Measurements from ENCODE around the gene PRUNE2.
A peak's percentile ranks its signal among the peaks of the same experiment; 100 is the strongest.

PRUNE2 gene

DNA sequence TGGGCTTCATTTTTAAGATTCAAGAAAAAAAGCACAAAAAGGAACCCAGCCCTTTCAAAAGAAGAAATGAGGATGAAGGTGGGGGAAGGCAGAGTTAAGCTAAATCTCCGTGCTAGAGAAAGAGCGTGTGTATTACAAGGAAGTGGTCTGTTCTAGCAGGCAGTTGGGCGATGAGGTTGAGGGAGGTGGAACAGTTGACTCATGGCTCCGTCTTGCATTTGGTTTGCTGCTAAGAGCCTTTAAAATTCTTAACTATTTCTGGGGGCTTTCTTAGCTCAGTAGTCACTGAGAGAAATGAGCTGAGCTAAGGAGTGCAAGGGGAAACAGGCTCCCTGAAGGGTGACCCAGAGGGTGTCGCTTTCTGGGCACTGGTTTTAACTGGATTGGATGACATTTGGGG is 329.6 kb downstream of the PRUNE2 start:
- peaks cover 10% of the 10 kb centered on the region for H3K27me3 Mint-ChIP-seq
- ATAC-seq (replicated peaks; ENCODE audit: extremely low read depth, poor library complexity, severe bottlenecking) = peak; percentile 86
- H3K9me3 Mint-ChIP-seq = no peaks in the 10 kb centered on the region
- peaks cover 7% of the 10 kb centered on the region for H3K36me3 Mint-ChIP-seq (ENCODE audit: insufficient read depth)
- peak in 1 of 2 donors; percentile 61 for DNase-seq (ENCODE audit: low spot score in 2 of 2)
- peaks cover 28% of the 10 kb centered on the region for H3K4me1 Mint-ChIP-seq
- peak overlapping the region; percentile 19 for H3K4me3 Mint-ChIP-seq
- peak overlapping the region; percentile 78 for H3K27ac Mint-ChIP-seq (ENCODE audit: low read depth)

DNA sequence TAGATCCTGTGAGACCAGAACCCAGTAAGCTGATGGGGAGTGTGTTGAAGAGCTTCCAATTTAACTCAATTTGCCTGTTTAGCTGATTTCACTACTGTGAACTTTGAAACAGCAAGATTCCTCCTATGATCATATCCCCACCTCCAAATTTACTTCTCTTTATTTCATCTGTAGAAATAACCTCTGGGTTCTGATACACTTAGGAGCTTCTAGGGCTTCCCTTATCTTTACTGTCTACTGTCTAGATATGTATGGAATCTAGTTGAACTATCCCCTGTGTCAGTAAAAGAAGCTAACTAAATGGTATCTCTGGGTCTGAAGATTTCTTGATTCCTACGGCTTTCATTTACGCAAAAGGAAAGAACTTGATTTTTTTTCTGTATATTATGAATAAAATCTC is 330.2 kb downstream of the PRUNE2 start:
- Mint-ChIP-seq H3K4me1 (peaks cover 28% of the 10 kb centered on the region), H3K27me3 (peaks cover 10% of the 10 kb centered on the region), H3K4me3 (no peak overlapping the region), H3K9me3 (peaks cover under 1% of the 10 kb centered on the region), H3K36me3 (ENCODE audit: insufficient read depth) (peaks cover 7% of the 10 kb centered on the region), H3K27ac (ENCODE audit: low read depth) (no peak overlapping the region)
- DNase-seq (ENCODE audit: low spot score in 2 of 2) (no peak), ATAC-seq (replicated peaks; ENCODE audit: extremely low read depth, poor library complexity, severe bottlenecking) (no peak)

- H3K36me3 Mint-ChIP-seq (ENCODE audit: insufficient read depth) = peaks cover 7% of the 10 kb centered on the region
- H3K4me3 Mint-ChIP-seq = no peak overlapping the region
- H3K27me3 Mint-ChIP-seq = peaks cover 10% of the 10 kb centered on the region
- peaks cover 6% of the 10 kb centered on the region for H3K9me3 Mint-ChIP-seq
- ATAC-seq (replicated peaks; ENCODE audit: extremely low read depth, poor library complexity, severe bottlenecking) = no peak
- H3K27ac Mint-ChIP-seq (ENCODE audit: low read depth) = no peak overlapping the region
- DNase-seq (ENCODE audit: low spot score in 2 of 2) = no peak
- peaks cover 43% of the 10 kb centered on the region for H3K4me1 Mint-ChIP-seq
These were observed 331.8 kb downstream of the PRUNE2 start for GRCh38 chr9:76573905-76574760.

GRCh38 chr9:76573408-76573807 is 332.5 kb downstream of the PRUNE2 start:
- Mint-ChIP-seq H3K4me3 (no peak overlapping the region), H3K27ac (ENCODE audit: low read depth) (no peak overlapping the region), H3K9me3 (peaks cover 6% of the 10 kb centered on the region), H3K4me1 (peaks cover 43% of the 10 kb centered on the region), H3K36me3 (ENCODE audit: insufficient read depth) (peaks cover 7% of the 10 kb centered on the region), H3K27me3 (peaks cover 10% of the 10 kb centered on the region)
- DNase-seq (ENCODE audit: low spot score in 2 of 2) (no peak), ATAC-seq (replicated peaks; ENCODE audit: extremely low read depth, poor library complexity, severe bottlenecking) (no peak)

GRCh38 chr9:76572151-76572550 is 333.8 kb downstream of the PRUNE2 start:
- ATAC-seq (replicated peaks; ENCODE audit: extremely low read depth, poor library complexity, severe bottlenecking) (no peak), DNase-seq (ENCODE audit: low spot score in 2 of 2) (no peak)
- H3K27ac Mint-ChIP-seq (ENCODE audit: low read depth) = no peak overlapping the region
- peak overlapping the region; percentile 52 for H3K4me3 Mint-ChIP-seq
- H3K27me3 Mint-ChIP-seq = peaks cover 10% of the 10 kb centered on the region
- peaks cover 4% of the 10 kb centered on the region for H3K36me3 Mint-ChIP-seq (ENCODE audit: insufficient read depth)
- H3K9me3 Mint-ChIP-seq = peaks cover 6% of the 10 kb centered on the region
- peaks cover 37% of the 10 kb centered on the region for H3K4me1 Mint-ChIP-seq

DNA sequence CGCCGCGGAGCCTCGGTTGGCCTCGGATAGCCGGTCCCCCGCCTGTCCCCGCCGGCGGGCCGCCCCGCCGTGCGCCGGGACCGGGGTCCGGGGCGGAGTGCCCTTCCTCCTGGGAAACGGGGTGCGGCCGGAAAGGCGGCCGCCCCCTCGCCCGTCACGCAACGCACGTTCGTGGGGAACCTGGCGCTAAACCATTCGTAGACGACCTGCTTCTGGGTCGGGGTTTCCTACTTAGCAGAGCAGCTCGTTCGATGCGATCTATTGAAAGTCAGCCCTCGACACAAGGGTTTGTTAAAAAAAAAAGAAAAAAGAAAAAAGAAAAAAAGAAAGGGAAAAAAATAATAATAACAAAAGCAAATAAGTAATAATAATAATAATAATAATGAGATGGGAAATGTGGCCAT is 334.2 kb downstream of the PRUNE2 start:
- H3K9me3 Mint-ChIP-seq = peaks cover 6% of the 10 kb centered on the region
- peak overlapping the region; percentile 52 for H3K4me3 Mint-ChIP-seq
- H3K27me3 Mint-ChIP-seq = peaks cover 10% of the 10 kb centered on the region
- peaks cover 4% of the 10 kb centered on the region for H3K36me3 Mint-ChIP-seq (ENCODE audit: insufficient read depth)
- peaks cover 36% of the 10 kb centered on the region for H3K4me1 Mint-ChIP-seq
- ATAC-seq (replicated peaks; ENCODE audit: extremely low read depth, poor library complexity, severe bottlenecking) (no peak), DNase-seq (ENCODE audit: low spot score in 2 of 2) (no peak)
- no peak overlapping the region for H3K27ac Mint-ChIP-seq (ENCODE audit: low read depth)

GRCh38 chr9:76571288-76571687 is 334.6 kb downstream of the PRUNE2 start:
- Mint-ChIP-seq H3K36me3 (ENCODE audit: insufficient read depth) (peaks cover under 1% of the 10 kb centered on the region), H3K27me3 (peaks cover 10% of the 10 kb centered on the region), H3K9me3 (peaks cover 6% of the 10 kb centered on the region), H3K4me3 (peak overlapping the region; percentile 52), H3K27ac (ENCODE audit: low read depth) (no peak overlapping the region), H3K4me1 (peaks cover 32% of the 10 kb centered on the region)
- ATAC-seq (replicated peaks; ENCODE audit: extremely low read depth, poor library complexity, severe bottlenecking) (no peak), DNase-seq (ENCODE audit: low spot score in 2 of 2) (no peak)

DNA sequence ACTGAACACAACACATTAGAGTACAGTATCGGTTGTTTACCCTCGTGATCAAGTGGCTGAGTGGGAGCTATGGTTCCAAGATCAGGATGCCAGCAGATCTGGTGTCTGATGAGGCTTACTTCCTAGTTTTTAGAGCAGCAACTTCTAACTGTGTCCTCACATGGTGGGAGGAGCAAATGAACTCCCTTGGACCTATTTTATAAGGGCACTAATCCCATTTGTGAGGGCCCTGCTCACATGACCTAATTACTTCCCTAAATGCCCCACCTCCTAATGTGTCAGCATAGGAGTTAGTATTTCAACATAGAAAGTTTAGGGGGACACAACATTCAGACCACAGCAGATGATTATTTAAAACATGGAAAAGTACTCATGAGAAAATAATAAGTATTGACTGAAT is 335.1 kb downstream of the PRUNE2 start:
- Mint-ChIP-seq H3K36me3 (ENCODE audit: insufficient read depth) (no peaks in the 10 kb centered on the region), H3K27ac (ENCODE audit: low read depth) (no peak overlapping the region), H3K27me3 (peaks cover 10% of the 10 kb centered on the region), H3K4me1 (peaks cover 29% of the 10 kb centered on the region), H3K4me3 (peak overlapping the region; percentile 52), H3K9me3 (peaks cover 6% of the 10 kb centered on the region)
- DNase-seq (ENCODE audit: low spot score in 2 of 2) (no peak), ATAC-seq (replicated peaks; ENCODE audit: extremely low read depth, poor library complexity, severe bottlenecking) (no peak)

DNA sequence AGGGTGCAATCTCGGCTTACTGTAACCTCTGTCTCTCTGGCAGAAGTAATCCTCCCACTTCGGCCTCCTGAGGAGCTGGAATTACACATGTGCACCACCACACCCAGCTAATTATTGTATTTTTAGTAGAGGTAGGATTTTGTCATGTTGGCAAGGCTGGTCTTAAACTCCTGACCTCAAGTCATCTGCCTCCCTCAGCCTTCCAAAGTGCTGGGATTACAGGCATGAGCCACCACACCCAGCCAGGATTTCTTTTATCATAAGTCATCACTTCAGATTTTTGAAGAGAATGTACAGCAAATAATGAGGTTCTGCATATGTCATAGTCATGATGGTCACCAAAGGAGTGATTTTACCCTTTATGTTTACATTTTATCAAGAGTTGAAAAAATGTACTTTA is 338.8 kb downstream of the PRUNE2 start:
- Mint-ChIP-seq H3K9me3 (peaks cover 6% of the 10 kb centered on the region), H3K4me3 (no peak overlapping the region), H3K27ac (ENCODE audit: low read depth) (no peak overlapping the region), H3K27me3 (no peaks in the 10 kb centered on the region), H3K4me1 (peaks cover 25% of the 10 kb centered on the region), H3K36me3 (ENCODE audit: insufficient read depth) (no peaks in the 10 kb centered on the region)
- ATAC-seq (replicated peaks; ENCODE audit: extremely low read depth, poor library complexity, severe bottlenecking) = no peak
- DNase-seq (ENCODE audit: low spot score in 2 of 2) = no peak

- DNase-seq (ENCODE audit: low spot score in 2 of 2) (no peak), ATAC-seq (replicated peaks; ENCODE audit: extremely low read depth, poor library complexity, severe bottlenecking) (no peak)
- Mint-ChIP-seq H3K4me3 (no peak overlapping the region), H3K9me3 (no peaks in the 10 kb centered on the region), H3K36me3 (ENCODE audit: insufficient read depth) (no peaks in the 10 kb centered on the region), H3K4me1 (peaks cover 13% of the 10 kb centered on the region), H3K27me3 (no peaks in the 10 kb centered on the region), H3K27ac (ENCODE audit: low read depth) (peak overlapping the region; percentile 35)
These were observed 341.6 kb downstream of the PRUNE2 start for GRCh38 chr9:76564297-76564696.

GRCh38 chr9:76562511-76562911 is 343.4 kb downstream of the PRUNE2 start:
- H3K27me3 Mint-ChIP-seq = no peaks in the 10 kb centered on the region
- H3K36me3 Mint-ChIP-seq (ENCODE audit: insufficient read depth) = no peaks in the 10 kb centered on the region
- no peaks in the 10 kb centered on the region for H3K9me3 Mint-ChIP-seq
- no peak overlapping the region for H3K4me3 Mint-ChIP-seq
- DNase-seq (ENCODE audit: low spot score in 2 of 2) (no peak), ATAC-seq (replicated peaks; ENCODE audit: extremely low read depth, poor library complexity, severe bottlenecking) (no peak)
- H3K27ac Mint-ChIP-seq (ENCODE audit: low read depth) = no peak overlapping the region
- H3K4me1 Mint-ChIP-seq = no peaks in the 10 kb centered on the region

DNA sequence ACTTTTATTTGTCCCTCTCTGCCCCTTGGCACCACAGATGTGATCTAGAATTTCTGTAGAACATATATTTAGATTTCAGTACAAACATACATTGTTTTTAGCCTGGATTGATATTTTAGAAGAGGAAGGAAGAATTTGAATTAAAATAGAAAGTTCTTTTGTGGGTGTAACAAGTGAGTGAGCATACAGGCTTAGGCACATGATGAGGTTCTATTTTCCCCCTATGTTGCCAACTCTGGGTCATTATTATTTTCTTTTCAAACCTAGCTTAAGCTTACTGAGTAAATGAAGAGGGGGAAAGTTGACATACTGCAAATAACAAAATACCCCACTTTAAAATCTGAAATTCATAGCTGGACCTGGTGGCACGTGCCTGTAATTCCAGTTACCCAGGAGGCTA is 344.0 kb downstream of the PRUNE2 start:
- ATAC-seq (replicated peaks; ENCODE audit: extremely low read depth, poor library complexity, severe bottlenecking) = no peak
- Mint-ChIP-seq H3K36me3 (ENCODE audit: insufficient read depth) (no peaks in the 10 kb centered on the region), H3K4me3 (no peak overlapping the region), H3K4me1 (no peaks in the 10 kb centered on the region), H3K27me3 (no peaks in the 10 kb centered on the region), H3K27ac (ENCODE audit: low read depth) (no peak overlapping the region), H3K9me3 (no peaks in the 10 kb centered on the region)
- DNase-seq (ENCODE audit: low spot score in 2 of 2) = no peak

All from central memory CD8-positive, alpha-beta T cell (primary cell).